DND-41 (cell line): ENCODE results near the gene COX14.

Experiments
- ATAC-seq: fragments of 200-7000 bp; cut with Tn5 transposase; 3 replicates; pipeline ENCODE4 v1.9.1; 2021; ENCODE audit warnings: low read depth; ENCODE audit not compliant: insufficient read depth
- DNase-seq: peaks from one replicate; pipeline ENCODE4 v3.0.0-alpha.2; 2020
- H2AFZ ChIP-seq: 2 replicates; pipeline ENCODE4 v1.6.0; 2012; ENCODE audit warnings: low read depth, low read length
- H3K27ac ChIP-seq: 2 replicates; pipeline ENCODE4 v1.5.1; 2012; ENCODE audit warnings: low read length, inconsistent platforms
- H3K27me3 ChIP-seq: fragments of 200-600 bp; sonication (generic); 2 replicates; pipeline ENCODE4 v1.6.0; 2012; ENCODE audit warnings: low read length, mild to moderate bottlenecking, inconsistent platforms; ENCODE audit not compliant: insufficient read depth, poor library complexity
- H3K36me3 ChIP-seq: 2 replicates; pipeline ENCODE4 v1.5.1; 2012; ENCODE audit warnings: low read length, inconsistent platforms; ENCODE audit not compliant: insufficient read depth
- H3K4me1 ChIP-seq: 2 replicates; pipeline ENCODE4 v1.5.1; 2012; ENCODE audit warnings: mild to moderate bottlenecking, low read length; ENCODE audit not compliant: insufficient read depth
- H3K4me2 ChIP-seq: 2 replicates; pipeline ENCODE4 v1.6.0; 2012; ENCODE audit warnings: mild to moderate bottlenecking, moderate library complexity, low read length, inconsistent platforms; ENCODE audit not compliant: insufficient read depth
- H3K4me3 ChIP-seq, 2 experiments: fragments of 200-600 bp in 1 of 2; shearing (Covaris generic) in 1 of 2; 2 replicates each; pipeline ENCODE4 v1.5.1; 2012 to 2016; ENCODE audit warnings: inconsistent platforms in 2 of 2, low read length in 2 of 2, mild to moderate bottlenecking in 2 of 2, low read depth in 1 of 2, moderate library complexity in 1 of 2
- H3K79me2 ChIP-seq: 2 replicates; pipeline ENCODE4 v1.6.0; 2012; ENCODE audit warnings: low read length, inconsistent platforms; ENCODE audit not compliant: insufficient read depth
- H3K9ac ChIP-seq: 2 replicates; pipeline ENCODE4 v1.6.0; 2012; ENCODE audit warnings: low read depth, mild to moderate bottlenecking, inconsistent platforms, low read length, moderate library complexity
- H3K9me3 ChIP-seq: 2 replicates; pipeline ENCODE4 v1.5.1; 2012; ENCODE audit warnings: low read length, moderate library complexity, mild to moderate bottlenecking, inconsistent platforms; ENCODE audit not compliant: insufficient read depth, severe bottlenecking
- H4K20me1 ChIP-seq: 2 replicates; pipeline ENCODE4 v1.6.0; 2012; ENCODE audit warnings: low read length; ENCODE audit not compliant: insufficient read depth
- CTCF ChIP-seq: IDR thresholded peaks from 2 replicates; pipeline ENCODE4 v1.5.1; 2012; ENCODE audit warnings: borderline replicate concordance, low read length, moderate library complexity, mild to moderate bottlenecking; ENCODE audit not compliant: poor library complexity, severe bottlenecking; ENCODE audit errors: extremely low read depth
- EZH2 ChIP-seq: IDR thresholded peaks from 3 replicates; pipeline ENCODE4 v1.6.1; 2012; ENCODE audit warnings: borderline replicate concordance, low read depth, mild to moderate bottlenecking, moderate library complexity, low read length, inconsistent platforms; ENCODE audit not compliant: severe bottlenecking

COX14 gene

GRCh38 chr12:50111693-50112455 is at the start of gene COX14:
COX14 (plus strand) TSS chr12:50112236; CDS start chr12:50120044, 7,808 bp downstream.
- TF ChIP-seq EZH2 = no peak
- TF ChIP-seq CTCF = peak; percentile 97
- Histone ChIP-seq H3K4me3 (peak within 1 kb of the TSS; percentile 92 to 98), H3K79me2 (peaks cover 46% of the 10 kb centered on the region), H3K36me3 (peaks cover 18% of the 10 kb centered on the region), H2AFZ (peak within 1 kb of the TSS; percentile 89), H3K27me3 (no peaks in the 10 kb centered on the region), H3K9me3 (no peaks in the 10 kb centered on the region), H3K9ac (peak within 1 kb of the TSS; percentile 70), H3K4me2 (peak within 1 kb of the TSS; percentile 85), H3K4me1 (peaks cover 33% of the 10 kb centered on the region), H3K27ac (peak within 1 kb of the TSS; percentile 86), H4K20me1 (peaks cover 2% of the 10 kb centered on the region)
- DNase-seq = peak; percentile 99
- peak; percentile 88 for ATAC-seq

- Histone ChIP-seq H3K36me3 (no peaks in the 10 kb centered on the region), H3K27me3 (peaks cover 7% of the 10 kb centered on the region), H3K79me2 (no peaks in the 10 kb centered on the region), H4K20me1 (no peaks in the 10 kb centered on the region), H3K9me3 (no peaks in the 10 kb centered on the region), H3K27ac (no peak overlapping the region), H3K9ac (no peak overlapping the region), H3K4me1 (peaks cover 33% of the 10 kb centered on the region), H3K4me3 (no peak overlapping the region), H2AFZ (no peak overlapping the region), H3K4me2 (no peak overlapping the region)
- no peak for TF ChIP-seq CTCF
- TF ChIP-seq EZH2 = no peak
- DNase-seq = no peak
- no peak for ATAC-seq
These were observed 49.1 kb upstream of the COX14 start for GRCh38 chr12:50062728-50063460.

- TF ChIP-seq CTCF (no peak), EZH2 (no peak)
- Histone ChIP-seq H3K4me1 (peaks cover 19% of the 10 kb centered on the region), H3K9me3 (no peaks in the 10 kb centered on the region), H2AFZ (no peak overlapping the region), H3K36me3 (no peaks in the 10 kb centered on the region), H4K20me1 (no peaks in the 10 kb centered on the region), H3K4me2 (no peak overlapping the region), H3K9ac (no peak overlapping the region), H3K27me3 (no peaks in the 10 kb centered on the region), H3K79me2 (no peaks in the 10 kb centered on the region), H3K27ac (no peak overlapping the region), H3K4me3 (no peak overlapping the region)
- ATAC-seq = no peak
- DNase-seq = no peak
These were observed 46.2 kb upstream of the COX14 start for GRCh38 chr12:50065726-50066310.
